K562 (cell line): ENCODE data around the gene IRF8. TPM values are rescaled to one million over a fixed set of nuclear protein-coding genes. Genes with fewer than 3 reads are reported as not detected.

ENCODE experiments used
- ATAC-seq: fragments of 200-7000 bp; cut with Tn5 transposase; 3 replicates; pipeline ENCODE4 v1.9.1; 2020; ENCODE audit warnings: moderate library complexity
- BruUV-seq: library from RNA; stranded (reverse); fragments of 400-500 nt; replicated peaks from 2 replicates; lab custom pipeline; 2021; lab: Mats Ljungman, UMichigan
- CTCF ChIA-PET: fragments of 300-600 bp; formaldehyde crosslinking; extraction: SDS; loops from one replicate; lab custom pipeline; 2021; ENCODE audit warnings: low intra/inter-chr PET ratio; lab: Yijun Ruan, JAX
- POLR2A ChIA-PET: fragments of 300-600, 350-650 bp; sonication (Branson Sonifier 250); formaldehyde crosslinking; extraction: SDS; loops from one replicate; lab custom pipeline; 2021; ENCODE audit warnings: antibody characterized with exemption, inconsistent platforms; lab: Yijun Ruan, JAX
- DNase-seq, 4 experiments: peaks; one replicate each; pipeline versions ENCODE4 v3.0.0 to v3.0.0-alpha.2; 2011 to 2018; ENCODE audit warnings: low spot score in 3 of 4, mixed read lengths in 3 of 4; ENCODE audit errors: extremely low read depth in 1 of 4
- FAIRE-seq: peaks from 2 replicates; lab custom pipeline; 2011; peaks lifted over from hg19 to GRCh38; lab: Jason Lieb, UNC
- H2AFZ ChIP-seq: 2 replicates; pipeline ENCODE4 v1.6.0; 2011; ENCODE audit warnings: low read depth, low read length, control low read depth, inconsistent platforms
- H3K27ac ChIP-seq: fragments of 200-600 bp; 3 replicates; pipeline ENCODE4 v1.8.0; 2011; ENCODE audit warnings: low read depth, mild to moderate bottlenecking, control low read depth, inconsistent platforms, low read length, moderate library complexity, mixed read lengths; ENCODE audit errors: extremely low read depth
- H3K27me3 ChIP-seq, 2 experiments: fragments of 300-600 bp in 1 of 2; 2 replicates in 1 of 2; 3 replicates in 1 of 2; pipeline versions ENCODE4 v1.6.0 to v1.8.0; 2011; ENCODE audit warnings: inconsistent platforms in 2 of 2, low read length in 2 of 2, mild to moderate bottlenecking in 1 of 2, mixed read lengths in 1 of 2, moderate library complexity in 1 of 2; ENCODE audit not compliant: control insufficient read depth in 2 of 2, insufficient read depth in 2 of 2
- H3K36me3 ChIP-seq: fragments of 300-600 bp; 3 replicates; pipeline ENCODE4 v1.8.0; 2011; ENCODE audit warnings: mild to moderate bottlenecking, low read length, inconsistent platforms; ENCODE audit not compliant: control insufficient read depth, insufficient read depth
- H3K4me1 ChIP-seq, 2 experiments: fragments of 200-600 bp in 1 of 2; replicated peaks in 1 of 2; 2 replicates in 1 of 2; 3 replicates in 1 of 2; pipeline versions ENCODE4 v1.5.1 to v1.8.0; 2011; ENCODE audit warnings: inconsistent platforms in 2 of 2, low read length in 2 of 2, mild to moderate bottlenecking in 1 of 2, mixed read lengths in 1 of 2, moderate library complexity in 1 of 2; ENCODE audit not compliant: control insufficient read depth in 2 of 2, insufficient read depth in 2 of 2
- H3K4me2 ChIP-seq: 2 replicates; pipeline ENCODE4 v1.6.1; 2011; ENCODE audit warnings: low read length, control low read depth, inconsistent platforms, mixed read lengths; ENCODE audit not compliant: insufficient read depth
- H3K4me3 ChIP-seq: fragments of 200-600 bp; sonication (generic), shearing (Covaris generic); 2 replicates; pipeline ENCODE4 v1.5.1; 2016; ENCODE audit warnings: control low read depth, inconsistent platforms
- H3K79me2 ChIP-seq: fragments of 200-600 bp; 3 replicates; pipeline ENCODE4 v1.8.0; 2011; ENCODE audit warnings: low read length, inconsistent platforms; ENCODE audit not compliant: control insufficient read depth, insufficient read depth
- H3K9ac ChIP-seq, 2 experiments: 2 replicates each; pipeline versions ENCODE4 v1.6.0 to v1.6.1; 2011; ENCODE audit warnings: low read depth in 2 of 2, low read length in 2 of 2, control low read depth in 1 of 2, inconsistent platforms in 1 of 2, mild to moderate bottlenecking in 1 of 2, mixed read lengths in 1 of 2; ENCODE audit not compliant: insufficient read depth in 1 of 2
- H3K9me1 ChIP-seq: one replicate; pipeline ENCODE4 v1.6.0; 2011; ENCODE audit warnings: inconsistent platforms, mild to moderate bottlenecking, low read length, moderate library complexity; ENCODE audit not compliant: control insufficient read depth, insufficient read depth
- H3K9me3 ChIP-seq: replicated peaks from 2 replicates; pipeline ENCODE4 v1.5.1; 2011; ENCODE audit warnings: low read depth, low read length, inconsistent platforms; ENCODE audit not compliant: control insufficient read depth, insufficient read depth
- H4K20me1 ChIP-seq: replicated peaks from 2 replicates; pipeline ENCODE4 v1.6.1; 2011; ENCODE audit warnings: low read length, inconsistent platforms, mixed read lengths; ENCODE audit not compliant: control insufficient read depth, insufficient read depth
- DACH1 ChIP-seq: fragments of 450-650 bp; IDR thresholded peaks from 2 replicates; pipeline ENCODE4 v1.6.1; 2018; ENCODE audit not compliant: partially characterized antibody
- HBP1 ChIP-seq: fragments of 450-650 bp; formaldehyde crosslinking; IDR thresholded peaks from 2 replicates; pipeline ENCODE4 v1.4.0; 2022; ENCODE audit warnings: missing genetic modification characterization
- MEF2A ChIP-seq: IDR thresholded peaks from 2 replicates; pipeline ENCODE4 v1.6.1; 2011; ENCODE audit warnings: low read depth, mild to moderate bottlenecking, low read length, moderate library complexity; ENCODE audit not compliant: control insufficient read depth
- RERE ChIP-seq: sonication (generic); formaldehyde crosslinking; IDR thresholded peaks from 2 replicates; pipeline ENCODE4 v1.8.0; 2023; ENCODE audit warnings: missing genetic modification reagents, mild to moderate bottlenecking, borderline replicate concordance
- WGBS: fragments of 100-300 bp; shearing (Covaris generic); methylation state at CpG from one replicate; pipeline ENCODE4 v1.1.6; 2016; ENCODE audit warnings: low coverage, mixed read lengths; ENCODE audit not compliant: insufficient coverage; ENCODE audit errors: missing lambda C conversion rate; 5-methylcytosine and 5-hydroxymethylcytosine counted together
- in situ Hi-C: fragments of 300-500 bp; cut with MboI; formaldehyde crosslinking; loops from 4 replicates; pipeline ENCODE4 v1.15.0; 2018; ENCODE audit warnings: inconsistent platforms, mixed read lengths
- intact Hi-C: fragments of 100-400 bp; cut with micrococcal nuclease; formaldehyde crosslinking; loops from 2 replicates; pipeline ENCODE4 v1.14.2; 2022
- polyA plus RNA-seq, 8 experiments: library from polyadenylated mRNA; depleted of rRNA in 4 of 8; stranded (reverse) in 5 of 8; unstranded in 3 of 8; fragments of >200 nt; fragmentation: Nextera tagmentation in 2 of 8; fragmentation: Illumina TruSeq in 1 of 8; extraction: Ambion mirVana in 2 of 8; extraction: Trizol in 1 of 8; gene quantifications; 2 replicates each; pipeline versions ENCODE4 v1.2.1 to v1.2.3, GENCODE V29; 2011 to 2014; ENCODE audit warnings: inconsistent platforms in 1 of 8, missing spikeins in 1 of 8
- total RNA-seq, 7 experiments: library from RNA; depleted of rRNA in 6 of 7; stranded (reverse); fragments of >200 nt in 6 of 7; fragmentation: Illumina TruSeq in 2 of 7; extraction: Trizol in 2 of 7; gene quantifications; 2 replicates each; pipeline versions ENCODE4 v1.2.1 to v1.2.3, GENCODE V29; 2011 to 2021; ENCODE audit warnings: low replicate concordance in 1 of 7
- TF ChIP-seq, protein P1 (sequence below): sonication (generic); formaldehyde crosslinking; IDR thresholded peaks from 2 replicates; pipeline ENCODE4 v1.8.1; 2023; ENCODE audit warnings: mild to moderate bottlenecking, missing genetic modification reagents
- TF ChIP-seq, protein P2 (sequence below): fragments of 250-450 bp; sonication (Bioruptor Pico); IDR thresholded peaks from 2 replicates; pipeline ENCODE4 v1.8.0; 2022; ENCODE audit warnings: moderate library complexity, mild to moderate bottlenecking, inconsistent platforms
- TF ChIP-seq, protein P3 (sequence below): fragments of 450-650 bp; formaldehyde crosslinking; IDR thresholded peaks from 2 replicates; pipeline ENCODE4 v1.4.0; 2020; ENCODE audit warnings: mild to moderate bottlenecking, moderate library complexity

Gene IRF8
- total and polyA plus RNA-seq, 9 of the 15 experiments (the other 6 are each of a cell fraction or from before 2014, with no cell fraction given): 0.01 to 0.98 TPM; not detected in 7

GRCh38 chr16:85927371-85927770, 28.4 kb downstream of the IRF8 start:
- Histone ChIP-seq H3K9me3 (no peaks in the 10 kb centered on the region), H3K4me2 (no peak overlapping the region), H3K27ac (no peak overlapping the region), H3K9me1 (no peaks in the 10 kb centered on the region), H3K4me1 (no peaks in the 10 kb centered on the region), H3K9ac (no peak overlapping the region), H3K36me3 (no peaks in the 10 kb centered on the region), H4K20me1 (peaks cover 11% of the 10 kb centered on the region; the same call in 1 of the 2 replicates), H2AFZ (no peak overlapping the region), H3K79me2 (no peaks in the 10 kb centered on the region), H3K27me3 (peaks cover 43 to 80% of the 10 kb centered on the region in 2 experiments; a peak in 4 of 5 replicates), H3K4me3 (no peak overlapping the region)
- in situ Hi-C loops (no loop called here), intact Hi-C loops (no loop called here)
- WGBS: 4% methylated on average over 16 of the region's 16 CpGs
- FAIRE-seq: no peak
- ATAC-seq: no peak
- DNase-seq: no peak
- ChIA-PET POLR2A (interaction anchor here (0.7 kb wide), 1 partner anchor 1870 kb away, joined by 3 read pairs; no protein-coding TSS in a partner anchor), CTCF (no interaction called here)
- BruUV-seq: no TSS peak
- TF ChIP-seq RERE (CRISPR knock-in tag) (no peak), HBP1 (CRISPR knock-in tag) (no peak), DACH1 (no peak), MEF2A (no peak)
- TF ChIP-seq, protein P1, sequence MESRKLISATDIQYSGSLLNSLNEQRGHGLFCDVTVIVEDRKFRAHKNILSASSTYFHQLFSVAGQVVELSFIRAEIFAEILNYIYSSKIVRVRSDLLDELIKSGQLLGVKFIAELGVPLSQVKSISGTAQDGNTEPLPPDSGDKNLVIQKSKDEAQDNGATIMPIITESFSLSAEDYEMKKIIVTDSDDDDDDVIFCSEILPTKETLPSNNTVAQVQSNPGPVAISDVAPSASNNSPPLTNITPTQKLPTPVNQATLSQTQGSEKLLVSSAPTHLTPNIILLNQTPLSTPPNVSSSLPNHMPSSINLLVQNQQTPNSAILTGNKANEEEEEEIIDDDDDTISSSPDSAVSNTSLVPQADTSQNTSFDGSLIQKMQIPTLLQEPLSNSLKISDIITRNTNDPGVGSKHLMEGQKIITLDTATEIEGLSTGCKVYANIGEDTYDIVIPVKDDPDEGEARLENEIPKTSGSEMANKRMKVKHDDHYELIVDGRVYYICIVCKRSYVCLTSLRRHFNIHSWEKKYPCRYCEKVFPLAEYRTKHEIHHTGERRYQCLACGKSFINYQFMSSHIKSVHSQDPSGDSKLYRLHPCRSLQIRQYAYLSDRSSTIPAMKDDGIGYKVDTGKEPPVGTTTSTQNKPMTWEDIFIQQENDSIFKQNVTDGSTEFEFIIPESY (CRISPR knock-in tag): no peak
- TF ChIP-seq, protein P2, sequence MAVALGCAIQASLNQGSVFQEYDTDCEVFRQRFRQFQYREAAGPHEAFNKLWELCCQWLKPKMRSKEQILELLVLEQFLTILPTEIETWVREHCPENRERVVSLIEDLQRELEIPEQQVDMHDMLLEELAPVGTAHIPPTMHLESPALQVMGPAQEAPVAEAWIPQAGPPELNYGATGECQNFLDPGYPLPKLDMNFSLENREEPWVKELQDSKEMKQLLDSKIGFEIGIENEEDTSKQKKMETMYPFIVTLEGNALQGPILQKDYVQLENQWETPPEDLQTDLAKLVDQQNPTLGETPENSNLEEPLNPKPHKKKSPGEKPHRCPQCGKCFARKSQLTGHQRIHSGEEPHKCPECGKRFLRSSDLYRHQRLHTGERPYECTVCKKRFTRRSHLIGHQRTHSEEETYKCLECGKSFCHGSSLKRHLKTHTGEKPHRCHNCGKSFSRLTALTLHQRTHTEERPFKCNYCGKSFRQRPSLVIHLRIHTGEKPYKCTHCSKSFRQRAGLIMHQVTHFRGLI (CRISPR knock-in tag): no peak
- TF ChIP-seq, protein P3, sequence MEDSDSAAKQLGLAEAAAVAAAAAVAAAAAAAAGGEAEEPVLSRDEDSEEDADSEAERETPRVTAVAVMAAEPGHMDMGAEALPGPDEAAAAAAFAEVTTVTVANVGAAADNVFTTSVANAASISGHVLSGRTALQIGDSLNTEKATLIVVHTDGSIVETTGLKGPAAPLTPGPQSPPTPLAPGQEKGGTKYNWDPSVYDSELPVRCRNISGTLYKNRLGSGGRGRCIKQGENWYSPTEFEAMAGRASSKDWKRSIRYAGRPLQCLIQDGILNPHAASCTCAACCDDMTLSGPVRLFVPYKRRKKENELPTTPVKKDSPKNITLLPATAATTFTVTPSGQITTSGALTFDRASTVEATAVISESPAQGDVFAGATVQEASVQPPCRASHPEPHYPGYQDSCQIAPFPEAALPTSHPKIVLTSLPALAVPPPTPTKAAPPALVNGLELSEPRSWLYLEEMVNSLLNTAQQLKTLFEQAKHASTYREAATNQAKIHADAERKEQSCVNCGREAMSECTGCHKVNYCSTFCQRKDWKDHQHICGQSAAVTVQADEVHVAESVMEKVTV (CRISPR knock-in tag): no peak
